AG04450 (cell line): ENCODE results near the gene IL15RA. TPM values are rescaled to one million over a fixed set of nuclear protein-coding genes. Genes with fewer than 3 reads are reported as not detected.
A peak's percentile ranks its signal among the peaks of the same experiment; 100 is the strongest.
"Not testable (repeated sequence)": the region's sequence is repeated elsewhere in the genome, so short reads cannot be mapped to it uniquely, and the experiment has no call there.

Experiments
- CTCF ChIA-PET: fragments of 300-600, 350-600 bp; formaldehyde crosslinking; extraction: SDS; loops from one replicate; lab custom pipeline; 2022; ENCODE audit warnings: antibody characterized with exemption, inconsistent platforms; lab: Charles Lee
- POLR2A ChIA-PET: fragments of 350-600 bp; formaldehyde crosslinking; extraction: SDS; loops from one replicate; lab custom pipeline; 2021; ENCODE audit warnings: antibody characterized with exemption, inconsistent platforms; lab: Yijun Ruan, JAX
- DNase-seq: peaks from one replicate; pipeline ENCODE4 v3.0.0-alpha.2; 2011; ENCODE audit warnings: low read depth, low spot score
- H3K27ac ChIP-seq: one replicate; pipeline ENCODE4 v1.5.1; 2012; ENCODE audit warnings: low read depth, low read length, control low read depth
- H3K27me3 ChIP-seq: one replicate; pipeline ENCODE4 v1.6.0; 2012; ENCODE audit warnings: low read length; ENCODE audit not compliant: control insufficient read depth, insufficient read depth
- H3K4me3 ChIP-seq: 2 replicates; pipeline ENCODE4 v1.5.1; 2011; ENCODE audit warnings: mild to moderate bottlenecking, low read depth, low read length, control low read depth
- H3K9me3 ChIP-seq: 2 replicates; pipeline ENCODE4 v1.5.1; 2012; ENCODE audit warnings: low read length; ENCODE audit not compliant: control insufficient read depth, insufficient read depth
- CTCF ChIP-seq: IDR thresholded peaks from 2 replicates; pipeline ENCODE4 v1.5.1; 2011; ENCODE audit warnings: low read depth, low read length, control low read depth, inconsistent platforms
- polyA plus RNA-seq: library from polyadenylated mRNA; depleted of rRNA; stranded (reverse); fragments of >200 nt; gene quantifications from 2 replicates; pipeline ENCODE4 v1.2.3, GENCODE V29; 2011

The IL15RA gene
- polyA plus RNA-seq, 1 experiment, result 3.5 TPM

GRCh38 chr10:5915451-5915850 is 61.9 kb downstream of the IL15RA start:
- POLR2A ChIA-PET, result no interaction called here
- no peak for TF ChIP-seq CTCF
- DNase-seq, result no peak
- Histone ChIP-seq H3K27me3 (no peaks in the 10 kb centered on the region), H3K27ac (no peak overlapping the region), H3K4me3 (no peak overlapping the region), H3K9me3 (no peaks in the 10 kb centered on the region; the same call in 1 of the 2 replicates)
- CTCF ChIA-PET, result no interaction called here

GRCh38 chr10:5913736-5914135 is 63.6 kb downstream of the IL15RA start:
- peak; percentile 18 for DNase-seq
- CTCF ChIA-PET, result no interaction called here

GRCh38 chr10:5911670-5912069 is 65.7 kb downstream of the IL15RA start:
- ChIA-PET CTCF (no interaction called here), POLR2A (no interaction called here)
- TF ChIP-seq CTCF, result no peak
- no peak overlapping the region for H3K4me3 ChIP-seq
- no peaks in the 10 kb centered on the region for H3K27me3 ChIP-seq
- H3K9me3 ChIP-seq, result no peaks in the 10 kb centered on the region
- no peak overlapping the region for H3K27ac ChIP-seq
- DNase-seq, result no peak

More at GRCh38 chr10:5913736-5914135, 63.6 kb downstream of the IL15RA start:
- no peak overlapping the region for H3K4me3 ChIP-seq
- TF ChIP-seq CTCF, result no peak
- H3K27me3 ChIP-seq, result no peaks in the 10 kb centered on the region
- H3K27ac ChIP-seq, result no peak overlapping the region
- H3K9me3 ChIP-seq, result no peaks in the 10 kb centered on the region; the same call in 1 of the 2 replicates
- POLR2A ChIA-PET, result no interaction called here

GRCh38 chr10:5910323-5911100 is 66.8 kb downstream of the IL15RA start:
- Histone ChIP-seq H3K4me3 (no peak overlapping the region), H3K27me3 (no peaks in the 10 kb centered on the region), H3K27ac (no peak overlapping the region), H3K9me3 (no peaks in the 10 kb centered on the region)
- TF ChIP-seq CTCF, result no peak
- ChIA-PET CTCF (no interaction called here), POLR2A (no interaction called here)
- DNase-seq, result no peak

- H3K9me3 ChIP-seq, H3K27ac ChIP-seq, DNase-seq, H3K4me3 ChIP-seq, POLR2A ChIA-PET, H3K27me3 ChIP-seq: not testable (repeated sequence)
- CTCF ChIA-PET, result interaction anchor here (0.7 kb wide), 2 partner anchors 20 to 66 kb away, joined by 3 to 4 read pairs; no protein-coding TSS in a partner anchor
Observed at GRCh38 chr10:5908676-5909075, 68.7 kb downstream of the IL15RA start.
